ENCODE data around the gene C16orf54. TPM values are rescaled to one million over a fixed set of nuclear protein-coding genes. Genes with fewer than 3 reads are reported as not detected.

Gene C16orf54
- total RNA-seq, 2 donors from 2014 or later: 1.1 to 1.2 TPM

GRCh38 chr16:29717113-29717512 is 28.7 kb downstream of the C16orf54 start:
- H3K4me1 ChIP-seq (replicated peaks): no peaks in the 10 kb centered on the region

GRCh38 chr16:29714972-29715371 is 30.8 kb downstream of the C16orf54 start:
- TF ChIP-seq POLR2A (IDR thresholded peaks at IDR 0.05) (no peak), CTCF (IDR thresholded peaks at IDR 0.05) (no peak), POLR2AphosphoS5 (IDR thresholded peaks at IDR 0.05) (no peak)
- no peaks in the 10 kb centered on the region for H3K9me3 ChIP-seq
- DNase-seq (ENCODE audit: low spot score): no peak
- no peak overlapping the region for H3K27ac ChIP-seq
- no peak overlapping the region for H3K4me3 ChIP-seq
- H3K4me1 ChIP-seq (replicated peaks): no peaks in the 10 kb centered on the region
- no peaks in the 10 kb centered on the region for H3K36me3 ChIP-seq
- intact Hi-C loops (cut with DNase I): no loop called here
- no peaks in the 10 kb centered on the region for H3K27me3 ChIP-seq (replicated peaks; ENCODE audit: insufficient read depth)
- 12% methylated on average over 1 of the region's 1 CpG for WGBS

More at GRCh38 chr16:29717113-29717512, 28.7 kb downstream of the C16orf54 start:
- no peak for DNase-seq (ENCODE audit: low spot score)
- H3K27me3 ChIP-seq (replicated peaks; ENCODE audit: insufficient read depth): no peaks in the 10 kb centered on the region
- intact Hi-C loops (cut with DNase I): no loop called here
- no peaks in the 10 kb centered on the region for H3K36me3 ChIP-seq
- H3K9me3 ChIP-seq: no peaks in the 10 kb centered on the region
- no peak overlapping the region for H3K27ac ChIP-seq
- TF ChIP-seq POLR2AphosphoS5 (IDR thresholded peaks at IDR 0.05): no peak
- no peak for TF ChIP-seq POLR2A (IDR thresholded peaks at IDR 0.05)
- TF ChIP-seq CTCF (IDR thresholded peaks at IDR 0.05): no peak
- H3K4me3 ChIP-seq: no peak overlapping the region
- WGBS: 81% methylated on average over 7 of the region's 7 CpGs

GRCh38 chr16:29714396-29714795 is 31.4 kb downstream of the C16orf54 start:
- Histone ChIP-seq H3K27ac (no peak overlapping the region), H3K4me1 (replicated peaks) (no peaks in the 10 kb centered on the region), H3K27me3 (replicated peaks; ENCODE audit: insufficient read depth) (no peaks in the 10 kb centered on the region), H3K36me3 (no peaks in the 10 kb centered on the region), H3K9me3 (no peaks in the 10 kb centered on the region), H3K4me3 (no peak overlapping the region)
- no peak for TF ChIP-seq POLR2AphosphoS5 (IDR thresholded peaks at IDR 0.05)
- TF ChIP-seq POLR2A (IDR thresholded peaks at IDR 0.05): no peak
- TF ChIP-seq CTCF (IDR thresholded peaks at IDR 0.05): no peak
- intact Hi-C loops (cut with DNase I): no loop called here
- 92% methylated on average over 2 of the region's 2 CpGs for WGBS
- no peak for DNase-seq (ENCODE audit: low spot score)

GRCh38 chr16:29712809-29713208 is 33.0 kb downstream of the C16orf54 start:
- H3K27me3 ChIP-seq (replicated peaks; ENCODE audit: insufficient read depth): no peaks in the 10 kb centered on the region
- 55% methylated on average over 4 of the region's 4 CpGs for WGBS
- H3K9me3 ChIP-seq: no peaks in the 10 kb centered on the region
- no peak for DNase-seq (ENCODE audit: low spot score)
- no peak overlapping the region for H3K4me3 ChIP-seq
- no peak overlapping the region for H3K27ac ChIP-seq
- H3K4me1 ChIP-seq (replicated peaks): no peaks in the 10 kb centered on the region
- TF ChIP-seq CTCF (IDR thresholded peaks at IDR 0.05) (no peak), POLR2A (IDR thresholded peaks at IDR 0.05) (no peak), POLR2AphosphoS5 (IDR thresholded peaks at IDR 0.05) (no peak)
- intact Hi-C loops (cut with DNase I): no loop called here
- no peaks in the 10 kb centered on the region for H3K36me3 ChIP-seq
